Stimulated activated CD8-positive, alpha-beta memory T cell treated with anti-CD3 and anti-CD28 coated beads, Interleukin-12 subunit alpha, Interleukin-12 subunit beta, amount 100 ng/mL, for 1 hour (primary cell): ENCODE results near the gene GLTP.

Experiments
- DNase-seq: peaks from one replicate; pipeline ENCODE4 v3.0.0-alpha.2; 2020; ENCODE audit warnings: low read depth

Gene GLTP

GRCh38 chr12:109842021-109842420 is 38.3 kb downstream of the GLTP start:
- DNase-seq = no peak

- no peak for DNase-seq
Observed at GRCh38 chr12:109841356-109841755, 39.0 kb downstream of the GLTP start.

GRCh38 chr12:109840305-109841074 is 39.9 kb downstream of the GLTP start:
- no peak for DNase-seq

GRCh38 chr12:109839444-109839843 is 40.9 kb downstream of the GLTP start:
- DNase-seq = no peak

GRCh38 chr12:109836916-109837315 is 43.4 kb downstream of the GLTP start:
- no peak for DNase-seq

- DNase-seq = no peak
Observed at GRCh38 chr12:109835827-109836226, 44.5 kb downstream of the GLTP start.

GRCh38 chr12:109833307-109834189 is 46.8 kb downstream of the GLTP start, which contains the start of gene TRPV4:
Gene TRPV4 (minus strand): TSS chr12:109833398. CDS start chr12:109814796, 18,602 bp downstream.
- no peak for DNase-seq

GRCh38 chr12:109832541-109833306 is 47.6 kb downstream of the GLTP start:
- DNase-seq = no peak

GRCh38 chr12:109831929-109832328 is 48.4 kb downstream of the GLTP start:
- no peak for DNase-seq

- DNase-seq = no peak
Observed at GRCh38 chr12:109831365-109831764, 49.0 kb downstream of the GLTP start.

- no peak for DNase-seq
Observed at GRCh38 chr12:109830718-109831117, 49.6 kb downstream of the GLTP start.

DNA sequence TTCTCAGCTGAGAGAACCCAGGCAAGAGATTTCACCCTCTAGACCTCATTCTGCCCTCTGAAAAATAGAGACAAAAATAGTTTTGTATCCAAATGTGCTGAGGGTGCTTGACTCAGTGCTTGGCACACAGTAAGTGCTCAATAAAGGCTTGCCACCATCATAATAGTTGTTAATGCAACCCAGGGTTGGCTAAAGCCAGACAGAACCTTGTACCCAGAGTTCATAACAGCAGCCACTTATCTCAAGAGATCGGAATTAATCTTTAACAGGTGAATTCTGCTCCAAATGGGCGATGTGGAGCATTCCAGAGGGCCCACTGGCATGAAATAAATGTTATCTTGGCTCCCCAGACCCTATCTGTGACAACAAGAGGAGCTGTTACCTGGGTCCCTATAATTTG is 50.1 kb downstream of the GLTP start:
- no peak for DNase-seq

- DNase-seq = no peak
Observed at GRCh38 chr12:109829667-109830066, 50.7 kb downstream of the GLTP start.

DNA sequence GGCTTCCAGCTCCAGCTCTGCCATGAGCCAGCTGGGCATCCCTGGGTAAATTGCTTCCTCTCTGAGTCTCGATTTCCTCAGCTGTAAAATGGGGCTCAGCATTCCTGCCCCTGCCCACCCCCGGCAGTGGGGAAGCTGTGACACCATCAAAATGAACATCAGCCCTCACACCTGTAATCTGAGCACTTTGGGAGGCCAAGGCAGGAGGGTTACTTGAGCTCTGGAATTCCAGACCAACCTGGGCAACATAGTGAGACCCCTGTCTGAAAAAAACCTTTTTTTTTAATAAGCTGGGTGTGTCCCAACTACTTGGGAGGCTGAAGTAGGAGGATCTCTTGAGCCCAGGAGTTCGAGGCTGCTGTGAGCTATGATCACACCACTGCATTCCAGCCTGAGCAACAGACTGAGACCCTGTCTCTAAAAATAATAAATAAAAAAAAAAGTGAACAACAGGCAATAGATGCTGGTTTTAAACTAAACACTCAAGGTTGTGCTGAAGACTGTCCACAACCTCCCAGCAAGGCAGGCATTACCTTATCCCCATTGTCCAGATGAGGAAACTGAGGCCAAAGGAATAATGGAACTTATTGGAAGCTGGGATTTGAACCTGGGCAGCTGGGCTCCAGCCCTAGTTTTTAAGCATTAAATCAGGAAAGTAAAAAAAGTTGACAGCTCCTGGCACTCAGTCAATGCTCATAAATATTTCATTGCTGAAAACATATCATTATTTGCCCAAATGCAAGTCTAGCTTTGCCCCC is 51.4 kb downstream of the GLTP start:
- DNase-seq = no peak

GRCh38 chr12:109827566-109828550 is 52.5 kb downstream of the GLTP start:
- no peak for DNase-seq

- no peak for DNase-seq
Observed at GRCh38 chr12:109827080-109827479, 53.3 kb downstream of the GLTP start.

DNA sequence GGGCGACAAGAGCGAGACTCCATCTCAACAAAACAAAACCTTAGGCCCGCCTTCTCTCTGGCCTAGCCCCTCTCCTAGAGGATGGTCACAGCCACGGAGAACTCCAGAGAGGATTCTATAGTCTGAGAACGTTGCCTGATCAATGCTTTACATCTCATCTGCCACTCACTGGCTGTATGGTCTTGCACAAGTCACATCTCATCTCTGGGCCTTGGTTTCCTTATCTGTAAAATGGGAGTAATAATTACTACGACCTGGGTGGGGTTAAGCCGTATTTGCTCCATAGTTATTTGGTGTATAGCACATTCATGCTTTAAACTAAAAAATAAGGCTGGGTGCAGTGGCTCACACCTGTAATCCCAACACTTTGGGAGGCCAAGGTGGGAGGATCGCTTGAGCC is 55.6 kb downstream of the GLTP start:
- no peak for DNase-seq

DNA sequence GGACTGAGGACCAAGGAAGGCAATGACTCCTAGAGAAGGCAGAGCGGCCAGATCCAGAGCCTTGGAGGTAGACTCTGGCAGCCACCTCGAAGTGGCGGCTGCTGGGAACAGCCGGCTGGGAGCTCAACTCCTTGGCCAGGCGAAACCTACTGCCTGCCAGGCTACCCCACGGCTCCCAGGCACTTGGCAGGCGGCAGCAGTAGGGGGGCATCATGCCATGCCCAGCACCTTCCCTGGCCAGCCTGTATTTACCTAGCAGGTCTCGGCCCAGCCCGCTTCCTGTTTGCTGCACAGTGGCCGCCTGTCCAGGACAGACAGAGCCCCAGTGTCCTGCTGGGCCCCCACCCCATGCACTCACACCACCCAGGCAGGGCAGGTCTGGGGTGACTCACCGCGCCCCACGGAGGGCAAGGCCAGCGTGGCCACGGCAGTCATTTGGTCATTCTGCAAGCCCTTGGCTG is 57.4 kb downstream of the GLTP start:
- DNase-seq = no peak

GRCh38 chr12:109822416-109822815 is 57.9 kb downstream of the GLTP start:
- DNase-seq = no peak

DNA sequence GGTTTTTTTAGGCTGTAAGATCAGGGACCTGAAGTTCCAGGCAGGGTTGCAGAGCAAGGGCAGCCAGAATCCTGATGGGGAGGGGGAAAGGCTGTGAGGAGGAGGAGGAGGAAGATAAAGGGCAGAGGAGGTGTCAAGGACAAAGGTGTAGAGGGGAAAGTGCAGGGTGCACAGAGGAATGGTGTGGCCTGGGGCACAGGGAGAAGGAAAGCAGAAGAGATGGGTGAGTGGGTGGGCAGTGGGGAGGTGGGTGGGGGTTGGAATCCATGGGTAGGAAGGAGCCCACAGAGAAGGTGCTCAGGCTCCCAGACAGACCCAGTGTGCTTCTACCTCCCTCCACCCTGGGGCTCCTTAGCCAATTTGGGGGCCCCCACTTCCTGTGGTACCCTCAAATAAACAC is 58.4 kb downstream of the GLTP start:
- DNase-seq = no peak
